Upper lobe of left lung (tissue), 4 donors: ENCODE data around the gene TGFBR3L.

Experiments
- EP300 ChIP-seq, 4 donors: sonication (generic); formaldehyde crosslinking; IDR thresholded peaks; one replicate each; pipeline ENCODE4 v1.5.1; 2017; ENCODE audit warnings: antibody characterized with exemption in 4 of 4, control low read depth in 2 of 4
- POLR2A ChIP-seq, 4 donors: fragments of 450-650 bp; IDR thresholded peaks; one replicate each; pipeline ENCODE4 v1.5.1; 2016 to 2017; ENCODE audit warnings: antibody characterized with exemption in 4 of 4, mild to moderate bottlenecking in 2 of 4
- TF ChIP-seq, protein P1 (sequence below), 6 experiments: fragments of 450-650 bp in 4 of 6; fragments of 200-600 bp in 2 of 6; sonication (generic) in 2 of 6; IDR thresholded peaks; one replicate each; pipeline ENCODE4 v1.5.1; 2016 to 2019; ENCODE audit warnings: antibody characterized with exemption in 6 of 6

- TF ChIP-seq, protein P1, sequence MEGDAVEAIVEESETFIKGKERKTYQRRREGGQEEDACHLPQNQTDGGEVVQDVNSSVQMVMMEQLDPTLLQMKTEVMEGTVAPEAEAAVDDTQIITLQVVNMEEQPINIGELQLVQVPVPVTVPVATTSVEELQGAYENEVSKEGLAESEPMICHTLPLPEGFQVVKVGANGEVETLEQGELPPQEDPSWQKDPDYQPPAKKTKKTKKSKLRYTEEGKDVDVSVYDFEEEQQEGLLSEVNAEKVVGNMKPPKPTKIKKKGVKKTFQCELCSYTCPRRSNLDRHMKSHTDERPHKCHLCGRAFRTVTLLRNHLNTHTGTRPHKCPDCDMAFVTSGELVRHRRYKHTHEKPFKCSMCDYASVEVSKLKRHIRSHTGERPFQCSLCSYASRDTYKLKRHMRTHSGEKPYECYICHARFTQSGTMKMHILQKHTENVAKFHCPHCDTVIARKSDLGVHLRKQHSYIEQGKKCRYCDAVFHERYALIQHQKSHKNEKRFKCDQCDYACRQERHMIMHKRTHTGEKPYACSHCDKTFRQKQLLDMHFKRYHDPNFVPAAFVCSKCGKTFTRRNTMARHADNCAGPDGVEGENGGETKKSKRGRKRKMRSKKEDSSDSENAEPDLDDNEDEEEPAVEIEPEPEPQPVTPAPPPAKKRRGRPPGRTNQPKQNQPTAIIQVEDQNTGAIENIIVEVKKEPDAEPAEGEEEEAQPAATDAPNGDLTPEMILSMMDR (IDR thresholded peaks at IDR 0.05) = no peak
- TF ChIP-seq POLR2A (IDR thresholded peaks at IDR 0.05) (no peak), EP300 (IDR thresholded peaks at IDR 0.05) (no peak)
Measured at GRCh38 chr19:7924241-7924640, 9.6 kb downstream of the TGFBR3L start.
